NCI-H128 (cell line): Measurements from ENCODE around the gene GPR171.

ENCODE experiments used
- DNase-seq: peaks from one replicate; lab custom pipeline; 2025; ENCODE audit not compliant: unreplicated experiment; lab: John Stamatoyannopoulos, UW

Gene GPR171

GRCh38 chr3:151214459-151214858 lies 11.4 kb upstream of the GPR171 start:
- no peak for DNase-seq

- DNase-seq = no peak
These were observed 10.9 kb upstream of the GPR171 start for GRCh38 chr3:151213881-151214280.

- DNase-seq = no peak
These were observed 10.1 kb upstream of the GPR171 start for GRCh38 chr3:151213151-151213550.

GRCh38 chr3:151210676-151211381 lies 7.8 kb upstream of the GPR171 start:
- no peak for DNase-seq

- DNase-seq = no peak
These were observed 6.6 kb upstream of the GPR171 start for GRCh38 chr3:151209654-151210053.

GRCh38 chr3:151206201-151206600 lies 3.2 kb upstream of the GPR171 start:
- DNase-seq = no peak

- DNase-seq = no peak
These were observed 2.5 kb upstream of the GPR171 start for GRCh38 chr3:151205482-151205881.

- no peak for DNase-seq
These were observed 1.8 kb upstream of the GPR171 start for GRCh38 chr3:151204530-151205402.

- no peak for DNase-seq
These were observed 1.8 kb downstream of the GPR171 start for GRCh38 chr3:151201051-151201730.

GRCh38 chr3:151200586-151200985 lies 2.4 kb downstream of the GPR171 start:
- DNase-seq = no peak

- DNase-seq = no peak
These were observed 3.2 kb downstream of the GPR171 start for GRCh38 chr3:151199554-151200438.

GRCh38 chr3:151198849-151199248 lies 4.2 kb downstream of the GPR171 start:
- DNase-seq = no peak

- no peak for DNase-seq
These were observed 4.8 kb downstream of the GPR171 start for GRCh38 chr3:151197981-151198767.

- no peak for DNase-seq
These were observed 5.8 kb downstream of the GPR171 start for GRCh38 chr3:151197228-151197627.

GRCh38 chr3:151196434-151196833 lies 6.6 kb downstream of the GPR171 start:
- no peak for DNase-seq

GRCh38 chr3:151195826-151196225 lies 7.2 kb downstream of the GPR171 start:
- no peak for DNase-seq

GRCh38 chr3:151192545-151192944 lies 10.5 kb downstream of the GPR171 start:
- no peak for DNase-seq

- DNase-seq = no peak
These were observed 11.9 kb downstream of the GPR171 start for GRCh38 chr3:151191095-151191494.

GRCh38 chr3:151183265-151183671 lies 19.7 kb downstream of the GPR171 start:
- no peak for DNase-seq
